Measurements from ENCODE around the gene TMEM61.

DNA sequence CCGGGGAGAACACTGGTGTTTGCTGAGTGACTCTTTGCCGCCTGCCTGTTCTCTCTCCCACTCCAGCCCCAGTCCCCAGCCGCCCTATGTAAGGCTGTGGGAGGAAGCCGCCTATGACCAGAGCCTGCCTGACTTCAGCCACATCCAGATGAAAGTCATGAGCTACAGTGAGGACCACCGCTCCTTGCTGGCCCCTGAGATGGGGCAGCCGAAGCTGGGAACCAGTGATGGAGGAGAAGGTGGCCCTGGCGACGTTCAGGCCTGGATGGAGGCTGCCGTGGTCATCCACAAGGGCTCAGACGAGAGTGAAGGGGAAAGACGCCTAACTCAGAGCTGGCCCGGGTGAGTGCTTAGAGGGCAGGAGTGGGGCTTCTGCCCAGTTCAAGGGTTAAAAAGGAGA lies 26.5 kb downstream of the TMEM61 start:
- no peak for TF ChIP-seq EZH2 (IDR thresholded peaks at IDR 0.05)
- TF ChIP-seq POLR2AphosphoS5 (IDR thresholded peaks at IDR 0.05; ENCODE audit: borderline replicate concordance, low read depth, low read length): no peak
- no peak for TF ChIP-seq FOXP2 (optimal IDR thresholded peaks at IDR 0.05; ENCODE audit: control extremely low read depth, extremely low read length, insufficient read depth)
